ENCODE results near the gene THOC5. TPM values are rescaled to one million over a fixed set of nuclear protein-coding genes. Genes with fewer than 3 reads are reported as not detected.

The THOC5 gene
- total RNA-seq, 1 donor from 2014 or later: 80.3 TPM

DNA sequence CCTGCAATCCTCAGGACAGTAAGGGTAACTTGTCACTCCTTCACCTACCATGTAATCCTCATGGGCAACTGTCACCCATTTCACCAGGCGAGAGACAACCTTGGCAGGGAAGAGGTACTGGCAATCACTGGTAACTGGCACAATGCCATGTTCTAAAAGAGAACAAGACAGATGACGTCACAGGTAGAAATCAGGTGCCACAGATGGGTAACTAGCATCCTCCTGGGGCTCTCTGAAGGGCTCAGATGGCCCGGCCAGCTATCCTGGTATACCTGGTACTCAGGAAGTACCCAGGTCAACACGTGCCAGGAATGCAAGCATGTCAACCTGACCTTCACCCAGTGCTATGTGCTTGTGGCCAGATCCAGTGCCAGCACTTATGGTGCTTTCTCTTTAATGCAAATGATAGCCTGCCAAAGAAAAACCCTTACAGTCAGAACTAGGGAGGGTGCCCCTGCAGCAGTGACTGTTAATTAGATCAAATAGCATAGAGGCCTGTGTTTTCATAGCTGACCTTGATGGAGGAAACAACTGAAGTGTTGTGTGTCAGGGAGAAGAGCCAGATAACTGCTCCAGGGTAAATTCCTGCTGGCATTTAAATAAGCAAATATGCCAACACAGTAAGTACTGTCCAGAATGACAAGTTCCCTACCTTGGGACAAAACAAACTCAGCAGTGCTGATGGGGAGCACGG lies 36.2 kb downstream of the THOC5 start:
- no peaks in the 10 kb centered on the region for H3K9me3 Mint-ChIP-seq (ENCODE audit: low read depth)
- no peak overlapping the region for H3K4me3 Mint-ChIP-seq (ENCODE audit: low read depth)
- no peaks in the 10 kb centered on the region for H3K27me3 Mint-ChIP-seq
- peak overlapping the region; percentile 83 for H3K27ac Mint-ChIP-seq
- H3K4me1 Mint-ChIP-seq (ENCODE audit: low read depth): no peaks in the 10 kb centered on the region
- DNase-seq (ENCODE audit: low spot score, unreplicated experiment): no peak
- TF ChIP-seq, protein P1, sequence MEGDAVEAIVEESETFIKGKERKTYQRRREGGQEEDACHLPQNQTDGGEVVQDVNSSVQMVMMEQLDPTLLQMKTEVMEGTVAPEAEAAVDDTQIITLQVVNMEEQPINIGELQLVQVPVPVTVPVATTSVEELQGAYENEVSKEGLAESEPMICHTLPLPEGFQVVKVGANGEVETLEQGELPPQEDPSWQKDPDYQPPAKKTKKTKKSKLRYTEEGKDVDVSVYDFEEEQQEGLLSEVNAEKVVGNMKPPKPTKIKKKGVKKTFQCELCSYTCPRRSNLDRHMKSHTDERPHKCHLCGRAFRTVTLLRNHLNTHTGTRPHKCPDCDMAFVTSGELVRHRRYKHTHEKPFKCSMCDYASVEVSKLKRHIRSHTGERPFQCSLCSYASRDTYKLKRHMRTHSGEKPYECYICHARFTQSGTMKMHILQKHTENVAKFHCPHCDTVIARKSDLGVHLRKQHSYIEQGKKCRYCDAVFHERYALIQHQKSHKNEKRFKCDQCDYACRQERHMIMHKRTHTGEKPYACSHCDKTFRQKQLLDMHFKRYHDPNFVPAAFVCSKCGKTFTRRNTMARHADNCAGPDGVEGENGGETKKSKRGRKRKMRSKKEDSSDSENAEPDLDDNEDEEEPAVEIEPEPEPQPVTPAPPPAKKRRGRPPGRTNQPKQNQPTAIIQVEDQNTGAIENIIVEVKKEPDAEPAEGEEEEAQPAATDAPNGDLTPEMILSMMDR (IDR thresholded peaks at IDR 0.05; ENCODE audit: unreplicated experiment): no peak
- peaks cover 22% of the 10 kb centered on the region for H3K36me3 Mint-ChIP-seq (ENCODE audit: insufficient read depth)

DNA sequence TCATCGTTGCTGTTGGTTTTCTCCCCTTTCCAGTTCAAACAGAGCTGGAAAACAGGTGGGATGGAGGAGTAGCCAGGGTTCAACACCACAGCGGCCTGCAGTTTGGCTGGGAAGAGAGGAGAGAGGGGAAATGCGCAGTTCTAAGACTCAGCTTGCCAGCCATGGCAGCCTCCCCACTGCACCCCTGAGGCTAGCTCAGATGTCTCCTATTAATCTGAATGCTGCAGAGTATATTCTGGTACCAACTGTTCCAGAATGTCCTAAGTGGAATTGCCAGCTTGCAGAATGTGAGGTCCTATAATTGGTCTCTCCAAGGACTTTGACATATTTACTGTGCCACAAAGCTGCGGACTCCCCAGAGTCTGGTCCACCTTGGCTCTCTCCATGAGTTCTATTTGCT lies 41.5 kb downstream of the THOC5 start:
- H3K27ac Mint-ChIP-seq: no peak overlapping the region
- peaks cover 22% of the 10 kb centered on the region for H3K36me3 Mint-ChIP-seq (ENCODE audit: insufficient read depth)
- no peaks in the 10 kb centered on the region for H3K4me1 Mint-ChIP-seq (ENCODE audit: low read depth)
- H3K9me3 Mint-ChIP-seq (ENCODE audit: low read depth): no peaks in the 10 kb centered on the region
- no peaks in the 10 kb centered on the region for H3K27me3 Mint-ChIP-seq
- DNase-seq (ENCODE audit: low spot score, unreplicated experiment): no peak
- TF ChIP-seq, protein P1 (IDR thresholded peaks at IDR 0.05; ENCODE audit: unreplicated experiment): no peak
- no peak overlapping the region for H3K4me3 Mint-ChIP-seq (ENCODE audit: low read depth)

DNA sequence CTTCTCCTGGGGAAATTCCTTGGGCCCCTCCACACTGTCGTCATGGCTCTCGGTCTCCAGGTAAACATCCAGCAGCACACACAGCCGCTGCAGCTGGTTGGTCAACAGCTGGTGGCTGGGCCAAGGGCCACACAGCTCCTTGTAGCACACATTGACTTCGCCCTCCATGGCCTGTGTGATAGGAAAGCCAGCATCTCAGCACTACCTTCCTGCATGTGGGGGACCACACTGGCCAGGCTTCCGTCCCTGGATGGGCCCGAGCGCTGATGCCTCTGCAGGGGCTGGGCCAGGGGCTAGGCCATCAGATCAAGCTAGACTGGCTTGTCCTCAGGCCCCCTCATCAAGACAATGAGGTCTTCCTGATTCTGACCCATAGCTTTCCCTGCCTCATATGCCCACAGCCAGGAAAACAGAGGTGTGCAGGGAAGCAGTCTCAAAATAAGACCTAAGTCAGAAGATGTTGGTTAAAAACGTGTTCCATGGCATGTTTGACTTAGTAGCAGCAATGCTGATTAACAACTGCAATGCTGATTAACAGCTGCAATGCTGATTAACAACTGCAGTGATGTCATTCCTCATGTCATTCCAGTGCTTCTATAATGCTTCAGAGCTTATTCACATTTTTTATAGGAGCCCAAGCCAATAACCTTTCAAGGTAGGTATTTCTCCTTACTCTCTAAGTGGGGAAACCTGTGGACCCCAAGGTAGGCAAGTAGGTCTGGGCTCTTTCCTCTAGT lies 42.3 kb downstream of the THOC5 start:
- no peak for DNase-seq (ENCODE audit: low spot score, unreplicated experiment)
- H3K36me3 Mint-ChIP-seq (ENCODE audit: insufficient read depth): peaks cover 26% of the 10 kb centered on the region
- no peaks in the 10 kb centered on the region for H3K4me1 Mint-ChIP-seq (ENCODE audit: low read depth)
- no peak overlapping the region for H3K4me3 Mint-ChIP-seq (ENCODE audit: low read depth)
- no peak overlapping the region for H3K27ac Mint-ChIP-seq
- no peaks in the 10 kb centered on the region for H3K27me3 Mint-ChIP-seq
- H3K9me3 Mint-ChIP-seq (ENCODE audit: low read depth): no peaks in the 10 kb centered on the region
- TF ChIP-seq, protein P1 (IDR thresholded peaks at IDR 0.05; ENCODE audit: unreplicated experiment): no peak

DNA sequence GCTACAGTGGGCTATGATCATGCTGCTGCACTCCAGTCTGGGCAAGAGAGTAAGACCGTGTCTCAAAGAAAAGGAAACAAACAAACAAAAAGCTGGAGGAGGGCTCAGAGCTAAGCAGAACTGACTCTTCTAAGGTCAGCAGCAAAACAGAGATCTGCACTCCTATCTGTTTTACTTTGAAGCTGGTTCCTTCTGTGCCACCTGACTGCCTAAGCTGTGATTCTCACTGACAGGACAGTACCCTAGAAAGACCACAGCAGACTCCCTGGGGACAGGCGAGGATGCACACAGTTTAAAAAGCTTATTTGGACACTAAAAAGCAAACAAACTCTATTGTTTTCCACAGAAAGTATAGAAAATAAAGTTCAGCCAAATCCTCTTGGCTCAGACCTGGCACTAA lies 43.0 kb downstream of the THOC5 start:
- H3K27me3 Mint-ChIP-seq: no peaks in the 10 kb centered on the region
- H3K9me3 Mint-ChIP-seq (ENCODE audit: low read depth): no peaks in the 10 kb centered on the region
- H3K4me3 Mint-ChIP-seq (ENCODE audit: low read depth): no peak overlapping the region
- H3K27ac Mint-ChIP-seq: no peak overlapping the region
- H3K4me1 Mint-ChIP-seq (ENCODE audit: low read depth): no peaks in the 10 kb centered on the region
- TF ChIP-seq, protein P1 (IDR thresholded peaks at IDR 0.05; ENCODE audit: unreplicated experiment): no peak
- DNase-seq (ENCODE audit: low spot score, unreplicated experiment): no peak
- H3K36me3 Mint-ChIP-seq (ENCODE audit: insufficient read depth): peaks cover 23% of the 10 kb centered on the region

DNA sequence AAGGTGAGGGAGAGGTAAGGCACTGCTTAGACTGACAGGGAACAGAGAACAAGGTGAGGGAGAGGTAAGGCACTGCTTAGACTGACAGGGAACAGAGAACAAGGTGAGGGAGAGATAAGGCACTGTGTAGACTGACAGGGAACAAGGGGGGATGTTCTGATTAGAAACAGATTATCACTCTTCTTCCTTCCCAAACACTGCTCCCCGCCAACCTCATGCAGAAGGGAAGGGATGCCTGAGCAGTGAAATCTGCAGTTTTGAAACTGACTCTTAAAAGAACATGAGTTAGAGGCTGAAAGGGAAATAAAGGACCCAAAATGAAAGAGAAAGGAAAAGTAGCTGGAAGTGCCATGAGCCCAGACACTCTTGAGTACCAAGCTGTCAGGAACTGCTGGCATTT lies 43.7 kb downstream of the THOC5 start:
- Mint-ChIP-seq H3K36me3 (ENCODE audit: insufficient read depth) (peaks cover 22% of the 10 kb centered on the region), H3K9me3 (ENCODE audit: low read depth) (no peaks in the 10 kb centered on the region), H3K27ac (no peak overlapping the region)

More for the DNA sequence above, 43.7 kb downstream of the THOC5 start:
- Mint-ChIP-seq H3K27me3 (no peaks in the 10 kb centered on the region), H3K4me1 (ENCODE audit: low read depth) (no peaks in the 10 kb centered on the region), H3K4me3 (ENCODE audit: low read depth) (no peak overlapping the region)
- no peak for DNase-seq (ENCODE audit: low spot score, unreplicated experiment)
- TF ChIP-seq, protein P1 (IDR thresholded peaks at IDR 0.05; ENCODE audit: unreplicated experiment): no peak
